Measurements from ENCODE around the gene GLT8D2.

Gene GLT8D2

GRCh38 chr12:103997286-103997900 is 52.6 kb downstream of the GLT8D2 start:
- DNase-seq = no peak

GRCh38 chr12:103996595-103996994 is 53.4 kb downstream of the GLT8D2 start:
- DNase-seq = no peak

- DNase-seq = no peak
Measured at GRCh38 chr12:103994235-103994634, 55.8 kb downstream of the GLT8D2 start.

GRCh38 chr12:103986829-103987228 is 63.2 kb downstream of the GLT8D2 start:
- no peak for DNase-seq

GRCh38 chr12:103978384-103978982 is 71.5 kb downstream of the GLT8D2 start:
- DNase-seq = no peak

- DNase-seq = no peak
Measured at GRCh38 chr12:103975368-103975767, 74.6 kb downstream of the GLT8D2 start.

- DNase-seq = no peak
Measured at GRCh38 chr12:103973909-103974308, 76.1 kb downstream of the GLT8D2 start.

- DNase-seq = no peak
Measured at GRCh38 chr12:103969391-103969790, 80.6 kb downstream of the GLT8D2 start.

GRCh38 chr12:103966736-103967135 is 83.3 kb downstream of the GLT8D2 start:
- no peak for DNase-seq

- DNase-seq = peak; percentile 65
Measured at GRCh38 chr12:103965590-103966504, 84.1 kb downstream of the GLT8D2 start, which contains the start of gene TDG. TDG (plus strand) TSS chr12:103965872; CDS start chr12:103966038, 166 bp downstream.

GRCh38 chr12:103965255-103965589 is 84.8 kb downstream of the GLT8D2 start:
- no peak for DNase-seq

- no peak for DNase-seq
Measured at GRCh38 chr12:103964805-103965204, 85.2 kb downstream of the GLT8D2 start.

GRCh38 chr12:103962493-103962892 is 87.5 kb downstream of the GLT8D2 start:
- no peak for DNase-seq

GRCh38 chr12:103960616-103961227 is 89.3 kb downstream of the GLT8D2 start:
- DNase-seq = no peak

- no peak for DNase-seq
Measured at GRCh38 chr12:103958621-103959020, 91.4 kb downstream of the GLT8D2 start.

GRCh38 chr12:103957865-103958388 is 92.1 kb downstream of the GLT8D2 start:
- DNase-seq = no peak

- DNase-seq = peak; percentile 21
Measured at GRCh38 chr12:103956509-103957027, 93.4 kb downstream of the GLT8D2 start.

- no peak for DNase-seq
Measured at GRCh38 chr12:103955811-103956508, 94.0 kb downstream of the GLT8D2 start.

GRCh38 chr12:103952497-103952896 is 97.5 kb downstream of the GLT8D2 start:
- no peak for DNase-seq

GRCh38 chr12:103948746-103949406 is 101.1 kb downstream of the GLT8D2 start:
- DNase-seq = no peak

- no peak for DNase-seq
Measured at GRCh38 chr12:103947871-103948555, 102.0 kb downstream of the GLT8D2 start.

Data from 8988T (cell line).